ENCODE measurements around the gene NOC2L.

NOC2L gene

GRCh38 chr1:918353-918752, 40.7 kb downstream of the NOC2L start:
- Histone ChIP-seq H3K79me2 (ENCODE audit: insufficient read depth, low read length) (no peaks in the 10 kb centered on the region), H3K9me2 (ENCODE audit: low read depth, low read length) (no peaks in the 10 kb centered on the region), H3K4me3 (ENCODE audit: low read depth, low read length, poor library complexity, severe bottlenecking) (no peak overlapping the region), H3F3A (ENCODE audit: insufficient read depth, low read length) (no peaks in the 10 kb centered on the region), H3K9ac (ENCODE audit: low read length) (no peak overlapping the region), H3K27ac (ENCODE audit: low read depth, low read length, poor library complexity, severe bottlenecking) (no peak overlapping the region), H3K27me3 (ENCODE audit: insufficient read depth, low read length) (peaks cover 26% of the 10 kb centered on the region), H3K4me2 (ENCODE audit: low read length) (no peak overlapping the region), H2AFZ (ENCODE audit: low read length) (no peak overlapping the region), H4K20me1 (ENCODE audit: insufficient read depth, low read length) (no peaks in the 10 kb centered on the region), H3K36me3 (ENCODE audit: insufficient read depth, low read length) (no peaks in the 10 kb centered on the region), H3K9me3 (ENCODE audit: low read length) (no peaks in the 10 kb centered on the region), H3K4me1 (ENCODE audit: insufficient read depth, low read length, severe bottlenecking) (no peaks in the 10 kb centered on the region)
- TF ChIP-seq EZH2 (IDR thresholded peaks at IDR 0.05; ENCODE audit: borderline replicate concordance, low read length): no peak
- no peak for TF ChIP-seq CTCF (IDR thresholded peaks at IDR 0.05; ENCODE audit: low read length)

GRCh38 chr1:917466-918091, 41.5 kb downstream of the NOC2L start:
- no peaks in the 10 kb centered on the region for H3K9me3 ChIP-seq (ENCODE audit: low read length)
- no peak overlapping the region for H3K4me2 ChIP-seq (ENCODE audit: low read length)
- H4K20me1 ChIP-seq (ENCODE audit: insufficient read depth, low read length): no peaks in the 10 kb centered on the region
- no peaks in the 10 kb centered on the region for H3K9me2 ChIP-seq (ENCODE audit: low read depth, low read length)
- H3F3A ChIP-seq (ENCODE audit: insufficient read depth, low read length): no peaks in the 10 kb centered on the region
- no peak overlapping the region for H3K27ac ChIP-seq (ENCODE audit: low read depth, low read length, poor library complexity, severe bottlenecking)
- H3K36me3 ChIP-seq (ENCODE audit: insufficient read depth, low read length): no peaks in the 10 kb centered on the region
- peaks cover 26% of the 10 kb centered on the region for H3K27me3 ChIP-seq (ENCODE audit: insufficient read depth, low read length)
- no peaks in the 10 kb centered on the region for H3K79me2 ChIP-seq (ENCODE audit: insufficient read depth, low read length)
- no peak overlapping the region for H3K4me3 ChIP-seq (ENCODE audit: low read depth, low read length, poor library complexity, severe bottlenecking)
- no peaks in the 10 kb centered on the region for H3K4me1 ChIP-seq (ENCODE audit: insufficient read depth, low read length, severe bottlenecking)
- no peak overlapping the region for H3K9ac ChIP-seq (ENCODE audit: low read length)
- H2AFZ ChIP-seq (ENCODE audit: low read length): no peak overlapping the region
- TF ChIP-seq CTCF (IDR thresholded peaks at IDR 0.05; ENCODE audit: low read length) (no peak), EZH2 (IDR thresholded peaks at IDR 0.05; ENCODE audit: borderline replicate concordance, low read length) (no peak)

GRCh38 chr1:917076-917459, 42.0 kb downstream of the NOC2L start:
- no peaks in the 10 kb centered on the region for H3K36me3 ChIP-seq (ENCODE audit: insufficient read depth, low read length)
- H3K27me3 ChIP-seq (ENCODE audit: insufficient read depth, low read length): peaks cover 26% of the 10 kb centered on the region
- H3F3A ChIP-seq (ENCODE audit: insufficient read depth, low read length): no peaks in the 10 kb centered on the region
- no peak overlapping the region for H3K9ac ChIP-seq (ENCODE audit: low read length)
- no peak overlapping the region for H2AFZ ChIP-seq (ENCODE audit: low read length)
- H3K9me2 ChIP-seq (ENCODE audit: low read depth, low read length): no peaks in the 10 kb centered on the region
- H3K27ac ChIP-seq (ENCODE audit: low read depth, low read length, poor library complexity, severe bottlenecking): no peak overlapping the region
- H3K79me2 ChIP-seq (ENCODE audit: insufficient read depth, low read length): no peaks in the 10 kb centered on the region
- no peaks in the 10 kb centered on the region for H4K20me1 ChIP-seq (ENCODE audit: insufficient read depth, low read length)
- no peak for TF ChIP-seq CTCF (IDR thresholded peaks at IDR 0.05; ENCODE audit: low read length)
- no peak for TF ChIP-seq EZH2 (IDR thresholded peaks at IDR 0.05; ENCODE audit: borderline replicate concordance, low read length)
- no peaks in the 10 kb centered on the region for H3K9me3 ChIP-seq (ENCODE audit: low read length)
- H3K4me2 ChIP-seq (ENCODE audit: low read length): no peak overlapping the region
- no peaks in the 10 kb centered on the region for H3K4me1 ChIP-seq (ENCODE audit: insufficient read depth, low read length, severe bottlenecking)
- no peak overlapping the region for H3K4me3 ChIP-seq (ENCODE audit: low read depth, low read length, poor library complexity, severe bottlenecking)

Data from OCI-LY1 (cell line).